ENCODE results near the gene SLC22A23. TPM values are rescaled to one million over a fixed set of nuclear protein-coding genes. Genes with fewer than 3 reads are reported as not detected.

Gene SLC22A23
- total RNA-seq, 1 experiment from 2014 or later = 5.7 TPM

GRCh38 chr6:3330199-3330598 lies 126.7 kb downstream of the SLC22A23 start:
- peaks cover 27% of the 10 kb centered on the region for H3K4me1 ChIP-seq (ENCODE audit: insufficient read depth, low read length)
- ChIA-PET POLR2A (ENCODE audit: unreplicated experiment) (no interaction called here), CTCF (no interaction called here)
- no peaks in the 10 kb centered on the region for H3K36me3 ChIP-seq (ENCODE audit: low read depth, low read length)
- no peak overlapping the region for H3K9ac ChIP-seq (ENCODE audit: low read length)
- no peaks in the 10 kb centered on the region for H3F3A ChIP-seq (ENCODE audit: low read length, unreplicated experiment)
- H3K9me2 ChIP-seq (replicated peaks; ENCODE audit: low read length) = no peaks in the 10 kb centered on the region
- TF ChIP-seq CTCF (conservative IDR thresholded peaks at IDR 0.05; ENCODE audit: low read depth, low read length) = peak; percentile 35; the same call in 1 of the 2 replicates
- TF ChIP-seq EZH2phosphoT487 (IDR thresholded peaks at IDR 0.05; ENCODE audit: borderline replicate concordance, low read length) = no peak
- no peak for TF ChIP-seq EZH2 (IDR thresholded peaks at IDR 0.05; ENCODE audit: low read length, unreplicated experiment)
- no peaks in the 10 kb centered on the region for H4K20me1 ChIP-seq (ENCODE audit: low read length)
- H3K27me3 ChIP-seq (ENCODE audit: low read length) = no peaks in the 10 kb centered on the region
- H3K4me2 ChIP-seq (ENCODE audit: low read length) = no peak overlapping the region
- no peaks in the 10 kb centered on the region for H3K79me2 ChIP-seq (ENCODE audit: low read length)
- DNase-seq = no peak
- no peaks in the 10 kb centered on the region for H3K9me3 ChIP-seq (ENCODE audit: low read length)
- no peak overlapping the region for H2AFZ ChIP-seq (ENCODE audit: low read length)
- no peak for ATAC-seq
- BruUV-seq (replicated peaks) = no TSS peak
- no peak overlapping the region for H3K27ac ChIP-seq (ENCODE audit: low read length)
- no peak overlapping the region for H3K4me3 ChIP-seq (ENCODE audit: low read length)
- intact Hi-C loops (cut with micrococcal nuclease) = no loop called here

GRCh38 chr6:3329393-3330051 lies 127.3 kb downstream of the SLC22A23 start:
- Histone ChIP-seq H3K4me1 (ENCODE audit: insufficient read depth, low read length) (peaks cover 34% of the 10 kb centered on the region), H2AFZ (ENCODE audit: low read length) (no peak overlapping the region), H3F3A (ENCODE audit: low read length, unreplicated experiment) (peaks cover 3% of the 10 kb centered on the region), H3K9me3 (ENCODE audit: low read length) (no peaks in the 10 kb centered on the region), H3K27ac (ENCODE audit: low read length) (no peak overlapping the region), H3K79me2 (ENCODE audit: low read length) (no peaks in the 10 kb centered on the region), H3K4me3 (ENCODE audit: low read length) (no peak overlapping the region), H3K27me3 (ENCODE audit: low read length) (no peaks in the 10 kb centered on the region), H4K20me1 (ENCODE audit: low read length) (no peaks in the 10 kb centered on the region), H3K36me3 (ENCODE audit: low read depth, low read length) (no peaks in the 10 kb centered on the region), H3K9ac (ENCODE audit: low read length) (no peak overlapping the region), H3K4me2 (ENCODE audit: low read length) (no peak overlapping the region), H3K9me2 (replicated peaks; ENCODE audit: low read length) (no peaks in the 10 kb centered on the region)
- ChIA-PET POLR2A (ENCODE audit: unreplicated experiment) (no interaction called here), CTCF (no interaction called here)
- no TSS peak for BruUV-seq (replicated peaks)
- ATAC-seq = no peak
- intact Hi-C loops (cut with micrococcal nuclease) = no loop called here
- no peak for TF ChIP-seq EZH2 (IDR thresholded peaks at IDR 0.05; ENCODE audit: low read length, unreplicated experiment)
- TF ChIP-seq CTCF (conservative IDR thresholded peaks at IDR 0.05; ENCODE audit: low read depth, low read length) = no peak
- no peak for TF ChIP-seq EZH2phosphoT487 (IDR thresholded peaks at IDR 0.05; ENCODE audit: borderline replicate concordance, low read length)
- DNase-seq = no peak

- peaks cover 41% of the 10 kb centered on the region for H3K4me1 ChIP-seq (ENCODE audit: insufficient read depth, low read length)
- H3K4me2 ChIP-seq (ENCODE audit: low read length) = peak overlapping the region; percentile 70
- no peaks in the 10 kb centered on the region for H4K20me1 ChIP-seq (ENCODE audit: low read length)
- H3K4me3 ChIP-seq (ENCODE audit: low read length) = no peak overlapping the region
- intact Hi-C loops (cut with micrococcal nuclease) = no loop called here
- H3K9me3 ChIP-seq (ENCODE audit: low read length) = no peaks in the 10 kb centered on the region
- no peaks in the 10 kb centered on the region for H3K36me3 ChIP-seq (ENCODE audit: low read depth, low read length)
- TF ChIP-seq EZH2 (IDR thresholded peaks at IDR 0.05; ENCODE audit: low read length, unreplicated experiment) (no peak), EZH2phosphoT487 (IDR thresholded peaks at IDR 0.05; ENCODE audit: borderline replicate concordance, low read length) (no peak), CTCF (conservative IDR thresholded peaks at IDR 0.05; ENCODE audit: low read depth, low read length) (no peak)
- DNase-seq (no peak), ATAC-seq (no peak)
- H3K9ac ChIP-seq (ENCODE audit: low read length) = peak overlapping the region; percentile 73
- CTCF ChIA-PET = interaction anchor here (0.8 kb wide), 1 partner anchor 128 kb away, joined by 3 read pairs; the partner anchor contains the start of gene SLC22A23
- H3F3A ChIP-seq (ENCODE audit: low read length, unreplicated experiment) = peaks cover 3% of the 10 kb centered on the region
- POLR2A ChIA-PET (ENCODE audit: unreplicated experiment) = interaction anchor here (0.6 kb wide), 1 partner anchor 37 kb away, joined by 5 read pairs; no protein-coding TSS in a partner anchor
- H3K27ac ChIP-seq (ENCODE audit: low read length) = peak overlapping the region; percentile 93
- no peaks in the 10 kb centered on the region for H3K27me3 ChIP-seq (ENCODE audit: low read length)
- H3K9me2 ChIP-seq (replicated peaks; ENCODE audit: low read length) = no peaks in the 10 kb centered on the region
- no peak overlapping the region for H2AFZ ChIP-seq (ENCODE audit: low read length)
- no peaks in the 10 kb centered on the region for H3K79me2 ChIP-seq (ENCODE audit: low read length)
- no TSS peak for BruUV-seq (replicated peaks)
These were observed 128.1 kb downstream of the SLC22A23 start for GRCh38 chr6:3328796-3329195.

Measured in PC-3 (cell line).